ENCODE results near the gene APOA5.

APOA5 gene

GRCh38 chr11:116829525-116830183 is 38.0 kb upstream of the APOA5 start, which contains the start of gene APOC3:
Gene APOC3 (plus strand): TSS chr11:116829907. CDS start chr11:116830583, 676 bp downstream.
- DNase-seq: no peak
- in situ Hi-C loops (cut with HindIII; ENCODE audit: low pct_ligation_motif_present, low pct_unique_long_range_greater_than_20kb, low sequenced_read_pairs): no loop called here

GRCh38 chr11:116828632-116829524 is 37.2 kb upstream of the APOA5 start:
- DNase-seq: no peak

GRCh38 chr11:116827461-116827860 is 35.8 kb upstream of the APOA5 start:
- DNase-seq: no peak
- in situ Hi-C loops (cut with HindIII; ENCODE audit: low pct_ligation_motif_present, low pct_unique_long_range_greater_than_20kb, low sequenced_read_pairs): no loop called here

More at GRCh38 chr11:116828632-116829524, 37.2 kb upstream of the APOA5 start:
- in situ Hi-C loops (cut with HindIII; ENCODE audit: low pct_ligation_motif_present, low pct_unique_long_range_greater_than_20kb, low sequenced_read_pairs): no loop called here

GRCh38 chr11:116826751-116827431 is 35.2 kb upstream of the APOA5 start:
- in situ Hi-C loops (cut with HindIII; ENCODE audit: low pct_ligation_motif_present, low pct_unique_long_range_greater_than_20kb, low sequenced_read_pairs): no loop called here
- DNase-seq: no peak

- DNase-seq: no peak
- in situ Hi-C loops (cut with HindIII; ENCODE audit: low pct_ligation_motif_present, low pct_unique_long_range_greater_than_20kb, low sequenced_read_pairs): no loop called here
These were observed 34.4 kb upstream of the APOA5 start for GRCh38 chr11:116825854-116826750.

GRCh38 chr11:116825434-116825833 is 33.8 kb upstream of the APOA5 start:
- no peak for DNase-seq
- in situ Hi-C loops (cut with HindIII; ENCODE audit: low pct_ligation_motif_present, low pct_unique_long_range_greater_than_20kb, low sequenced_read_pairs): no loop called here

- no peak for DNase-seq
- in situ Hi-C loops (cut with HindIII; ENCODE audit: low pct_ligation_motif_present, low pct_unique_long_range_greater_than_20kb, low sequenced_read_pairs): no loop called here
These were observed 31.6 kb upstream of the APOA5 start, which contains the start of gene APOA4 for GRCh38 chr11:116823031-116823843. Gene APOA4 (minus strand): TSS chr11:116823304. CDS start chr11:116823191, 113 bp downstream.

GRCh38 chr11:116822575-116822974 is 30.9 kb upstream of the APOA5 start:
- no peak for DNase-seq
- in situ Hi-C loops (cut with HindIII; ENCODE audit: low pct_ligation_motif_present, low pct_unique_long_range_greater_than_20kb, low sequenced_read_pairs): no loop called here

GRCh38 chr11:116821050-116821918 is 29.6 kb upstream of the APOA5 start:
- in situ Hi-C loops (cut with HindIII; ENCODE audit: low pct_ligation_motif_present, low pct_unique_long_range_greater_than_20kb, low sequenced_read_pairs): no loop called here
- no peak for DNase-seq

- in situ Hi-C loops (cut with HindIII; ENCODE audit: low pct_ligation_motif_present, low pct_unique_long_range_greater_than_20kb, low sequenced_read_pairs): no loop called here
- no peak for DNase-seq
These were observed 27.4 kb upstream of the APOA5 start for GRCh38 chr11:116819049-116819448.

GRCh38 chr11:116814502-116814901 is 22.8 kb upstream of the APOA5 start:
- DNase-seq: no peak
- in situ Hi-C loops (cut with HindIII; ENCODE audit: low pct_ligation_motif_present, low pct_unique_long_range_greater_than_20kb, low sequenced_read_pairs): no loop called here

GRCh38 chr11:116813781-116814471 is 22.2 kb upstream of the APOA5 start:
- in situ Hi-C loops (cut with HindIII; ENCODE audit: low pct_ligation_motif_present, low pct_unique_long_range_greater_than_20kb, low sequenced_read_pairs): no loop called here
- no peak for DNase-seq

- in situ Hi-C loops (cut with HindIII; ENCODE audit: low pct_ligation_motif_present, low pct_unique_long_range_greater_than_20kb, low sequenced_read_pairs): no loop called here
These were observed 21.5 kb upstream of the APOA5 start for GRCh38 chr11:116813170-116813569.

GRCh38 chr11:116812109-116812508 is 20.4 kb upstream of the APOA5 start:
- in situ Hi-C loops (cut with HindIII; ENCODE audit: low pct_ligation_motif_present, low pct_unique_long_range_greater_than_20kb, low sequenced_read_pairs): no loop called here

More at GRCh38 chr11:116813170-116813569, 21.5 kb upstream of the APOA5 start:
- no peak for DNase-seq

GRCh38 chr11:116811194-116811593 is 19.5 kb upstream of the APOA5 start:
- DNase-seq: no peak
- in situ Hi-C loops (cut with HindIII; ENCODE audit: low pct_ligation_motif_present, low pct_unique_long_range_greater_than_20kb, low sequenced_read_pairs): no loop called here

More at GRCh38 chr11:116812109-116812508, 20.4 kb upstream of the APOA5 start:
- DNase-seq: no peak

Measured in ACHN (cell line).